ENCODE results near the gene TBXA2R. TPM values are rescaled to one million over a fixed set of nuclear protein-coding genes. Genes with fewer than 3 reads are reported as not detected.

The TBXA2R gene
- total RNA-seq, 2 donors from 2014 or later: 0.28 TPM; not detected in 1

DNA sequence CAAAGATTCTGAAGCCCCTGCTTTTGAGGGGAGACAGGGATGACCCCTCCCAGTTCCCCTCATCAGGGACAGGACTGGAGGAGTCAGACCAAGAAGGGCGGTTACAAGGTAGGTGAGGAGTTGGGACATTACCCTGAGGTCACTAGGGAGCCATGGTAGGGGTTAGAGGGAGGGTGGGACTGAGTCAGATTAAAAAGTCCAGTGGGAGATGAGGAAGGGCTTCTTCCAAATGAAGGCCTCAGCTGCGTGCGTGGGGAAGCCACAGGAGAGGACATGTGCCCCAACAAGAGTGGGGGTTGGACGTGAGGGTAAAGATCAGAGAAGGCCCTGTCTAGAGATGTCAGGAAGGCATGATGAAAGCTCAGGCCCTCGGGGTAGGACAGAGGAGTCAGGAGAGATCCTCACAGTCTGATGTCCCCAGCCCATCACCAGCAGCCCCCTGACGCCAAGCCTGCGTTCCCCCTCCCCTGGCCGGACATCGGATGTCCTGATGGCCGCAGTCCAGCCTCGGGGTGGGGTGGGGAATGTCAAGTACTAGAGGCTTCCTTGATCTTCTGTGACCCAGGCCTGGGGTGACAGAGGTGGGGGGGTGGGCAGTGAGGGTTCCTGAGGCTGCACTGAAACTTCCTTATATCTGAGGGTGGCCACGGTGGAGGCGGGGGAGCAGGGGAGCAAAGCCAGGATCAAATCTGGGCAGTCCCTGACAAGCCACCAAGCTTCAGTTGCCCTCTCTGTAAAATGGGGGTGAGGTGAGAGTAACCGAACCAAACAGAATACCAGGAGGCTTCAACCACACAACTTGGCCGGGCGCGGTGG is 42.8 kb downstream of the TBXA2R start:
- no peaks in the 10 kb centered on the region for H3K36me3 Mint-ChIP-seq
- H3K27me3 Mint-ChIP-seq: no peaks in the 10 kb centered on the region
- H3K4me1 Mint-ChIP-seq (ENCODE audit: low read depth in 2 of 2): peaks cover 0 to 3% of the 10 kb centered on the region in 2 donors
- no peak overlapping the region for H3K27ac Mint-ChIP-seq
- ATAC-seq: no peak
- no peaks in the 10 kb centered on the region for H3K9me3 Mint-ChIP-seq
- no peak overlapping the region for H3K4me3 Mint-ChIP-seq
- no peak for DNase-seq (ENCODE audit: low spot score)

DNA sequence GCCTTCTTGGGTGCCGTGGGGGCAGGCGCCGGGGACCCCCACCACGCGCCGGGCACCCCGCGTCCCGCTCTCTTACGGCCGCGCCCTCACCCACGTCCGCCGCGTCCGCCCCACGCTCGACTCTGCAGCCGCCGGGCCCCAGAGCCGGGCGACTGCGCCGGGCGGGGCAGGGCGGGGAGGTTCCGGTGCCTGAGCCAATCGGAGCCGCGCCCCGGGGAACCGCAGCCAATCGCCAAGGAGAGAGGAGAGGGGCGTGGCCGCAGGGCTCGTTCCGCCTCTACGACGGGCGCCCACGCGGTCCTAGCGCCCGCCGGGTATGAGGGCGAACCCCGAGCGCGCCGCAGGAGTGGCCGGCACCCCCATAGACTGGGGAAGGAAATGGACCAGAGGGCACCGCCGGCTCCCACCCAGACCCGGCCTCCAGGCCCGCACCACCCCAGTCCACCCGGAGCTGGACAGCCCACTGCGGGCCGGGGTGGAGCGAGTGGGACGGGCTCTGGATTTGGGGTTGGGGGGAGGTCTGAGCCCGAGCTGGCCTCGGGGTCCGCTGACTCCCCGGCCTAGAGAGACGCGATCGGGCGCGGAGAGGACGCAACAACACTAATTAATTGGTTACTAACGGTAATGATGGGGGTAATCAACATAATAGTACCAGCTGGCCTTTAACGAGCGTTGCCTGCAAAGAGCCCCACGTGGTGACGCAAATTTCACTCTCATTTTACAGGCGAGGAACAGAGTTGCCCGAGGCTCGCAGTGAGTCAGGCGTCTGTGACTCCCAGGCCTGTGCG is 49.0 kb downstream of the TBXA2R start, which contains the start of gene MFSD12:
MFSD12 (minus strand) TSS at position 126 of the 788 bp plus-strand sequence. CDS start 183 bp downstream, outside the sequence.
- Mint-ChIP-seq H3K36me3 (no peaks in the 10 kb centered on the region), H3K9me3 (no peaks in the 10 kb centered on the region), H3K27ac (peak within 1 kb of the TSS; percentile 73 to 87), H3K4me3 (peak within 1 kb of the TSS; percentile 98), H3K27me3 (no peaks in the 10 kb centered on the region), H3K4me1 (ENCODE audit: low read depth in 2 of 2) (peaks cover 22 to 32% of the 10 kb centered on the region in 2 donors)
- ATAC-seq: peak; percentile 97 to 98
- DNase-seq (ENCODE audit: low spot score): peak; percentile 97

DNA sequence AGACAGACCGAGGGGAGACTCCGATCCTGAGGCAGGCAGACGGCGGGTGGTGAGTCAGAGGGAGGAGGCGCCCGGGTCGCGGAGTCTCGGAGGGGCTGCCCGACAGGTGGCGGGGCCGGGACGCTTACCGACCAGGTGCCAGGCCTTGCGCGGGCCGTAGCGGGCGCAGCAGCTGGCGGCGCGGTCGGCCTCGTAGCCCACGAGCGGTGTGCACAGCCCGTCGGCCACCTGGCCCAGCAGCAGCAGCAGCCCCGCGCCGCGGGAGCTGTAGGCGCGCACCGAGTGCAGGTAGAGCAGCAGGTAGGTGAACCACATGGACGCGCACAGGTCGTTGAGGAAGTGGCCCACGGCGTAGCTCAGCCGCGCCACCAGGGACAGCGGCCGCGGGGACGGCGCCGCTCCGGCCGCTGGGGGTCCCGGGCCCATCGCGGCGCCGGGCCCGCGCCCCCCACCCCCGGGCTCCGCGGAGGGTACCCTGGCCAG is 49.7 kb downstream of the TBXA2R start:
- Mint-ChIP-seq H3K4me1 (ENCODE audit: low read depth in 2 of 2) (peaks cover 22 to 32% of the 10 kb centered on the region in 2 donors), H3K4me3 (peak overlapping the region; percentile 98), H3K27me3 (no peaks in the 10 kb centered on the region), H3K27ac (peak overlapping the region; percentile 70 to 87), H3K36me3 (no peaks in the 10 kb centered on the region), H3K9me3 (no peaks in the 10 kb centered on the region)
- DNase-seq (ENCODE audit: low spot score) (no peak), ATAC-seq (peak; percentile 37 to 51)

DNA sequence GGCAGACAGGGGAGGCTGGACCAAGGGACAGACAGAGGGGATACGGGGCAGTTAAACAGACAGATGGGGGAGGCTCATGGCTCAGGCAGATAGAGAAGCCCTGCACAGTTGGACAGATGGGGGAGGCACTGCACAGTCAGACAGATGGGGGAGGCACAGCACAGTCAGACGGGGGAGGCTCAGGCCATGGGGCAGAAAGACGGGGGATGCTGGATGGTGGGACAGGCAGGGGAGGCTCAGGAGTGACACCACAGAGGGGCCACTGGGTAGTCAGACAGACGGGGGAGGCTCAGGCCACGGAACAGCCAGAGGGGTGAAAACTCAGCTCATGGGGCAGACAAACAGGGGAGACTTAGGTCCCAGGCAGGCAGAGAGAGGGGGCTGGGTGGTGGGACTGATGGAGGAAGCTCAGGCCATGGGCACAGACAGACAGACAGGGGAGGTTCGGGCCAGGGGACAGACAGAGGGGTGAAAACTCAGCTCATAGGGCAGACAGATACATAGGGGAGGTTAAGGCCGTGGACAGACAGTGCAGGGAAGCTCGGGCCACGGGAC is 50.2 kb downstream of the TBXA2R start:
- H3K9me3 Mint-ChIP-seq: no peaks in the 10 kb centered on the region
- ATAC-seq (no peak), DNase-seq (ENCODE audit: low spot score) (no peak)
- H3K36me3 Mint-ChIP-seq: no peaks in the 10 kb centered on the region
- H3K4me1 Mint-ChIP-seq (ENCODE audit: low read depth in 2 of 2): peaks cover 22 to 36% of the 10 kb centered on the region in 2 donors
- peak overlapping the region; percentile 70 to 87 for H3K27ac Mint-ChIP-seq
- H3K27me3 Mint-ChIP-seq: no peaks in the 10 kb centered on the region
- peak overlapping the region; percentile 98 for H3K4me3 Mint-ChIP-seq

DNA sequence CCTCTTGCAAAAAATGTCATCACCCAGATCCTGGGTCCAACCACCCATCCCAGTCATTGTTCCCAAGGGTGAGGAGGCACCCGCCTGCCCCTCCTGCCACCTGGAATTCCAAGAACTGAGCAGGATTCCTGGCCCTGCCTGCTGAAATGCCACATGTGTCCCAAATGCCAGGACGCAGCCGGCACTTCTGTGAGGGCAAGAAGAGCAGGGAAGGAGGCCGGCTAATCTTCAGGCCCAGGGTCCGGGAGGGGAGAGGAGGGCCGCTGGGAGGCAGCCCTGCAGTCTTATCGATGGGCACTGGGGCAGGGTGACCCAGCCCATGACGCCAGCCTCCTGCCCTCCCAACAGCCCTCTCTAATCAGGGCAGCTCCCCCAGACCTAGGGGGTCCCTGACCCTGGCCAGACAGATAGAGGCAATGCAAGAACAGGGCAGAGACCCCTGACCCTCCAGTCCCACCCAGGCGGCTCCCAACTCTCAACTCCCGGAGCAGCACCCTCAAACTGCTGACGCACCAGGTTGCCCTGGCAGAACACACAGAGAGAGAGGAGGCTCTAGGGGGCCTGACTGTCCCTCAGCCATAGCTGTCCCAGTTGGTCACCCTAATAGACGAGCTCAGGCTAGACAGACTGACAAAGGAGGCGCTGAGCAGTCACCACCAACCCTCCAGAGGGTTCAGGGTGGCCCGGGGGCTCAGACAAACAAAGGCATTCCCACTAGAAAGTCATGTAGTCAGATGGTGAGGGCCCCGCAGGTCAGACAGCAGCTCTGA is 50.8 kb downstream of the TBXA2R start:
- H3K4me3 Mint-ChIP-seq: peak overlapping the region; percentile 98
- no peaks in the 10 kb centered on the region for H3K36me3 Mint-ChIP-seq
- H3K27ac Mint-ChIP-seq: peak overlapping the region; percentile 70 to 87
- DNase-seq (ENCODE audit: low spot score) (no peak), ATAC-seq (no peak)
- peaks cover 22 to 39% of the 10 kb centered on the region in 2 donors for H3K4me1 Mint-ChIP-seq (ENCODE audit: low read depth in 2 of 2)
- H3K9me3 Mint-ChIP-seq: no peaks in the 10 kb centered on the region
- H3K27me3 Mint-ChIP-seq: no peaks in the 10 kb centered on the region

DNA sequence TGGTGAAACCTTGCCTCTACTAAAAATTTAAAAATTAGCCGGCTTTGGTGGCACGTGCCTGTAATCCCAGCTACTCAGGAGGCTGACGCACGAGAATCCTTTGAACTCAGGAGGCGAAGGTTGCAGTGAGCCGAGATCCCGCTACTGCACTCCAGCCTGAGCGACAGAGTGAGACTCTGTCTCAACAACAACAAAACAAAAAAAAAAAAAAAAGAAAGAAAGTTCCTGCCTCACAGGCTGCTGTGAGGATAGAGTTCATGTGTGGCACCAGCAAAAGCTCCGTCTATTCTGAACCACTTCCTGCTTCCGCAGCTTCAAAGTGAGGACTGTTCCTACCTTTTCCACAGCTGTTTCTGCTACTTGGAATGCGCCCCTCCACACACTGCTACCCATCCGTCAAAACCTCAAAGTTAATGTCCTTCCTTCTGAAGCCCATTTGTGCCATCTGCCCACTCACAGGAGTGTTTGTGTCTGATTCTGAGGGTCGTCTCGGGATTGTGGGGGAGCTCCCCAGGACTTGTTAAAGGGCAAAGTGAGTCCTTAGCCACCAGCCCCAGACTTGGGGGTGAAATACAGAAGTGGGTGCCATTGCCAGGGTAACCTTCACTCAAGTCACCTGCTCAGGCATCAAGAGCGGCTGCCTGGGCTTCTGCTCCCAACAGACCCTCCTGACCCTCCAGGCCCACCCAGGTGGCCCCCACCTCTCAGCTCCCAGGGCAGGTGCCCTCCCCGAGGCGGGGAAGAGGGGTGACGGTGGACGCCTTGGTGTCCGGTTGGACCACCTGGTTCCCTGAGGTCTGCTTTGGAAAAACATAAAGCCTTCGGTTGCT is 52.2 kb downstream of the TBXA2R start:
- DNase-seq (ENCODE audit: low spot score) (no peak), ATAC-seq (no peak)
- Mint-ChIP-seq H3K4me1 (ENCODE audit: low read depth in 2 of 2) (peaks cover 22 to 40% of the 10 kb centered on the region in 2 donors), H3K9me3 (no peaks in the 10 kb centered on the region), H3K36me3 (no peaks in the 10 kb centered on the region), H3K4me3 (peak overlapping the region; percentile 98), H3K27ac (peak overlapping the region in 1 of 2 donors; percentile 71), H3K27me3 (no peaks in the 10 kb centered on the region)

DNA sequence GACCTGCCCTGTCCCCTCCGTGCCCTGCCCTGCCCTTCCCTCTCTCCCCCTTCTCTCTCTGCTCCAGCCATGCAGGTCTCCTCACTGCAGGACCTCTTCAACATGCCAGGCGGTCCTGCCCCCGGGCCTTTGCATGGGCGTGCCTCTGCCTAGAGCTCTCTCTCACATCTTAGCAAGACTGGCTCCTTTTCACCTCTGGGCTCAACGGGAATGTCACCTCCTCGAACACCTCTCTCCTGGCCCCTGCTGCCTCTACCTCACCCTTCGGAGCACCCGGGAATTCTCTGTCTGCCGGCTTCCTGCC is 54.9 kb downstream of the TBXA2R start:
- no peak overlapping the region for H3K27ac Mint-ChIP-seq
- no peaks in the 10 kb centered on the region for H3K9me3 Mint-ChIP-seq
- DNase-seq (ENCODE audit: low spot score) (no peak), ATAC-seq (no peak)
- peaks cover 13 to 31% of the 10 kb centered on the region in 2 donors for H3K4me1 Mint-ChIP-seq (ENCODE audit: low read depth in 2 of 2)
- H3K27me3 Mint-ChIP-seq: no peaks in the 10 kb centered on the region
- no peak overlapping the region for H3K4me3 Mint-ChIP-seq
- no peaks in the 10 kb centered on the region for H3K36me3 Mint-ChIP-seq

DNA sequence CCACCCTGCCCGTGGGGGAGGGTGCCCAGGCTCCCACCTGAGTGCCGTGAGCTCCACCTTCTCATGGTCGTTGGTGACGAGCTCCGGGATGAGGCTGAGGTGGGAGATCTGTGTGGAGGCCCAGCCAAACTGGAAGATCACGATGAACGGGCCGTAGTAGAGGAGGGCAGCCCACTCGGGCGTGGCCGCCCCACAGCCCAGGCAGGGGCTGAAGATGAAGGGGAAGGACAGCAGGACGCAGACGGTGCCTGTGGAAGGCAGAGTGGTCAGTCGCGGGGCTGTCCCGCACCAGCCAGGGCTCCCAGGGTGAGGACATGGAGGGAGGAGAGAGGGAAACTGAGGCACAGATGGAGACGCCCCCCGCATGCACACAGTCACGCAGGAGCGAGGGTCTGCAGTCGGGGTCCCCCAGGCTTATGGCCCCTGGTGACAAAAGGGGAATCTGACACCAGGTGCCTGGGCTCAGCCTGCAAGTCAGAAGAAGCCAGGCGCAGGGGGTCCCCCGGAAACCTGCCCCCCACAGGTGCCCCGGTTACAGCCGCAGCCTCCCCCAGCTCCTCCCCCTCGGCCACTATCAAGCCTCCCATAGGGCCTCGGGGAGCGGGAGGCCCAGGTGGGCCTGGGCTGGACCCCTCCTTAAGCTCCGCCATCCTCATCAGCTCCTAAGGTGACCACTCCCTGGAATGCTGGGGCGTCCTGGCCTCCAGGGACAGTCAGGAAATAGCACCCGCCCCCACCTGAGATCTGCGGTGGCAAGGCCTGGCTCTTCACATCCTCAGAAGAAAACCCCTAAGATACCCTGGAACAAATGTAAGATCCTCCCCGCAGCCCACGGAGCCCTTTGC is 55.5 kb downstream of the TBXA2R start:
- no peaks in the 10 kb centered on the region for H3K27me3 Mint-ChIP-seq
- no peak overlapping the region for H3K27ac Mint-ChIP-seq
- H3K9me3 Mint-ChIP-seq: no peaks in the 10 kb centered on the region
- H3K36me3 Mint-ChIP-seq: no peaks in the 10 kb centered on the region
- ATAC-seq (no peak), DNase-seq (ENCODE audit: low spot score) (no peak)
- peaks cover 7 to 25% of the 10 kb centered on the region in 2 donors for H3K4me1 Mint-ChIP-seq (ENCODE audit: low read depth in 2 of 2)
- no peak overlapping the region for H3K4me3 Mint-ChIP-seq

DNA sequence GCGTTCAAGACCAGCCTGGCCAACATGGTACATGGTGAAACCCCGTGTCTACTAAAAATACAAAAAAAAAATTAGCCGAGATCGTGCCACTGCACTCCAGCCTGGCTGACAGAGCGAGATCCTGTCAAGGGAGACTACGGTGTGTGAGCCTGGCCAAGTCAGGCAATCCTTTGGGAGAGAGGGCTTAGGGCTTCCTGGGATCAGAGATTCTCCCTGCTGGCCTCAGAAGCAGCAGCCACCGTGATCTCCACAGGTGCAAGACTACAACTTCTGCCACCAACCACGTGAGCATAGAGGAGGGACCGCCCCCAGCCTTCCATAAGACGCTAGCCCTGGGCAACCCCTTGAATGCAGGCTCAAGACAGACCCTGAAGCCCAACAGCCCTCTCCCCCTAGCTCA is 56.9 kb downstream of the TBXA2R start:
- Mint-ChIP-seq H3K4me1 (ENCODE audit: low read depth in 2 of 2) (peaks cover 4 to 25% of the 10 kb centered on the region in 2 donors), H3K4me3 (no peak overlapping the region), H3K27ac (no peak overlapping the region), H3K9me3 (no peaks in the 10 kb centered on the region), H3K27me3 (no peaks in the 10 kb centered on the region), H3K36me3 (no peaks in the 10 kb centered on the region)
- ATAC-seq (no peak), DNase-seq (ENCODE audit: low spot score) (no peak)

DNA sequence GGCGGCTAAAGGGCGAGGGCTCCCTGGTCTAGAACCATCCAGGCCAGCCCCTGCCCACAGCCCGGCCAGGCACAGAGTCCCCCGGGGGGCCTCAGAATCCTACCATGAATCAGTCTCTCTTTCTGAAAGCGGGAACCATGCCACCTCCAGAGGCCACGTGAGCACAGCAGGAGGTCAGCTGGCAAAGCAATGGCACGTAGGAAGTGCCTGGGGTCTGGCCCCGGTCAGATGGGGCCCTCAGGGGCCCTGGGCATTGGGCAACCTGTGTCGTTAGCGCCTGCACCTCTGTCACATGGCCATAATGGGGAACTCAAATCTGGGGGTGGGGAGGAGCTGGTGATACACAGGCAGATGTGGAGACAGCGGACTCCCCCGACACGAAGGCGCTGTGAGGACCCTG is 58.1 kb downstream of the TBXA2R start:
- H3K27ac Mint-ChIP-seq: no peak overlapping the region
- no peaks in the 10 kb centered on the region for H3K36me3 Mint-ChIP-seq
- H3K4me3 Mint-ChIP-seq: no peak overlapping the region
- peaks cover 0 to 21% of the 10 kb centered on the region in 2 donors for H3K4me1 Mint-ChIP-seq (ENCODE audit: low read depth in 2 of 2)
- ATAC-seq (no peak), DNase-seq (ENCODE audit: low spot score) (no peak)
- no peaks in the 10 kb centered on the region for H3K27me3 Mint-ChIP-seq
- no peaks in the 10 kb centered on the region for H3K9me3 Mint-ChIP-seq

DNA sequence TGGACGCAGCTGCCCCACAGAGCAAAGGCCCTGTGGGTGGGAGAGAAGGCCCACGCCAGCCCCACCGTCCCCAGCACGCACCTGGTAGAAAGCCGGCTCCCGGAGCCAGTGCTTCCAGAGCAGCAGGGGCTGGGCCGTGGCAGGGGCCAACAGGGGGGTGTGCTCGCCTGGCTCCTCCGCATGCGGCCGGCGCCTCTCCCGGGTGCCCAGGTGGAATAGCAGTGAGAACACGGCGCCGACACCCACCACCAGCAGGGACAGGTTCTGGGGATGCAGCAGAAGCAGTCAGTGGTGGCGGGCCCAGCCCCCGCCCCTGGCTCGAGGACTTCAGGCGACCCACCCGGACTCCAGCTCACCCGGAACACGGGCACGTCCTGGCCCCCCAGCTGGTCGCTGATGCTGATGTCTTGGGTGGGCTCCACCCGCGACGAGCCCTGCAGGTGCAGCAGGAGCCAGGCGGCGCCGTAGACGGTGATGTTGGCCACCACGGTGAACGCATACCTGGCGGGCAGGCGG is 58.9 kb downstream of the TBXA2R start:
- DNase-seq (ENCODE audit: low spot score): no peak
- peaks cover 0 to 21% of the 10 kb centered on the region in 2 donors for H3K4me1 Mint-ChIP-seq (ENCODE audit: low read depth in 2 of 2)
- H3K36me3 Mint-ChIP-seq: no peaks in the 10 kb centered on the region
- H3K4me3 Mint-ChIP-seq: no peak overlapping the region
- no peak for ATAC-seq
- no peaks in the 10 kb centered on the region for H3K27me3 Mint-ChIP-seq
- no peaks in the 10 kb centered on the region for H3K9me3 Mint-ChIP-seq
- no peak overlapping the region for H3K27ac Mint-ChIP-seq

DNA sequence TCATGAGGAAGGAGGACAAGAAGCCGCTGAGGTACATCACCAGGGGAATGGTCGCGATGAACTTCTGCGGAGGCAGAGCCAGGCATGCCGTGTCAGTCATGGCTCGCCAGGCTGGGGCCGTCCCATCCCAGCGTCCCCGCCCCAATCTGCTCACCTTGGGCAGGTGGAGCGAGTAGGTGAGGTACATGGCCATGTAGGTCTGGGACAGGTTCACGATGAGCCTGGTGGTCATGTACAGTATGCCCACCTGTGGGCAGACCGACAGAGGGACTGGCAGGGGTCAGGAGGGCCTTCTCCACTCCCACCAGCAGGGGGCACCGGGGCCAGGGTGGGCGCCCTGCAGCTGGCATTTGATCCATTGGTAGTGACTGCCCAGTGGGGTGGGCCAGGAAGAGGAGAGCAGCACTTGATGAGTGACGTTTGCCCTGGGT is 59.4 kb downstream of the TBXA2R start:
- no peak overlapping the region for H3K27ac Mint-ChIP-seq
- DNase-seq (ENCODE audit: low spot score): no peak
- no peaks in the 10 kb centered on the region for H3K36me3 Mint-ChIP-seq
- ATAC-seq: no peak
- no peak overlapping the region for H3K4me3 Mint-ChIP-seq
- peaks cover 0 to 21% of the 10 kb centered on the region in 2 donors for H3K4me1 Mint-ChIP-seq (ENCODE audit: low read depth in 2 of 2)
- no peaks in the 10 kb centered on the region for H3K9me3 Mint-ChIP-seq
- no peaks in the 10 kb centered on the region for H3K27me3 Mint-ChIP-seq

Measured in natural killer cell treated with Interleukin-12 subunit alpha and Interleukin-12 subunit beta and Interleukin-15 and Interleukin-18, amount 100 ng/mL, for 72 hours (primary cell).